ENCODE data around the gene ACKR3.

Gene ACKR3

DNA sequence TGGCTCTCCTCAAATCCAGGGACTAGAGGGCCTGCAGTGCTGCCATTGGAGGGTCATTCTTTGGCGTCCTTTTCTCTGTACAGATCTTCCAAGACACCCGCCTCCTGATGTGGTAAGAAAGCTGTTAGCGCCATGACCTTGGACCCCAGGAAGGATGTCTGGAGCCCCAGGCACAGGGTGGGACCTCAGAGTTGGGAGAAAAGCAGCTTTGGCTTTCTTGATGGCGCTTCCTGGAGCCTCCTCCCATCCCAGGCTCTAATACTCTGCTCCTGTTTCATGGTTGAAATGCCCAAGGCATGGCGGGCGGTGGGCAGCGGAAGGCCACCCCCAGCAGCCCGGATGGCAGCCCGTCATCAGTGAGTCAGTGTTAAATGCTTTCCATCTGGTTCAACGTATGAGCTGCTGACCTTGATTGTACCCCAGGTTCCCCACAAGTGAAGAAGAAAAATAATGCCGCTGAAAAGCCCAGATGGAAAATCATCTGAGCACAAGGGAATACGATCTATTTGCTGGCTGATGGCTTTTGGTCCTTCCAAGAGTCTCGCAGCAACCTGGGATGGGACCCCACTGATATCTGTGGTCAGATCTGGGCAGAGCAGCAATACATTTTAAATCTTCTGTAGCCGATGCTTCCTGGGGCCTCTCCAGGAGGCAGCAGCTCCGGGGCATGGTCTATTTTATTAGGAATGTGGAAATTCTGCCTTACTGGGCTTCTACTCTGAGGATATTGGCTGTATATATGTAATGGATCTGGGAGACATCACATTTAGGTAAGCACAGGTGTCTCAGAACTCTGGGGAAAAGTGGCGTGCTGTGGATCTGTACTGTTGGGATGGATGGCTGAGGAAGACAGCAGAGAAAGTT is 15.1 kb downstream of the ACKR3 start:
- DNase-seq (ENCODE audit: low read depth in 2 of 2), result no peak

DNA sequence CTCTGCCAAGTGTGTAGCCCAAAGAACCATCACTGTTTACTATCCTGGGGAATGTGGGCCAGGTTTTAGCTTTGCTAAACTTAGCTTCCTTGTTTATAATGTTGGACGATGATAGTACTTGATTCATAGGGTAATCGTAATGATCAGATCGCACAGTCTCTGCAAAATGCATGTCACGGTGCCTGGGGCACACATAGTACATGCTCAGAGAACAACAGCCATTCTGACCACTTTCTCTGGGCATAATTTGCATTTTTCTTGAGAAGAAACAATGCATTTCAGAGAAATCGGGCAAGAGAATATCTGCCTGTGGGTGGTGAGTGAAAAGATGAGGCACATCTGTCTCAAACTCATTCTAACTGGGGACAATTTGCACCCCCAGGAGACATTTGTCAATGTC is 16.3 kb downstream of the ACKR3 start:
- no peak for DNase-seq (ENCODE audit: low read depth in 2 of 2)

DNA sequence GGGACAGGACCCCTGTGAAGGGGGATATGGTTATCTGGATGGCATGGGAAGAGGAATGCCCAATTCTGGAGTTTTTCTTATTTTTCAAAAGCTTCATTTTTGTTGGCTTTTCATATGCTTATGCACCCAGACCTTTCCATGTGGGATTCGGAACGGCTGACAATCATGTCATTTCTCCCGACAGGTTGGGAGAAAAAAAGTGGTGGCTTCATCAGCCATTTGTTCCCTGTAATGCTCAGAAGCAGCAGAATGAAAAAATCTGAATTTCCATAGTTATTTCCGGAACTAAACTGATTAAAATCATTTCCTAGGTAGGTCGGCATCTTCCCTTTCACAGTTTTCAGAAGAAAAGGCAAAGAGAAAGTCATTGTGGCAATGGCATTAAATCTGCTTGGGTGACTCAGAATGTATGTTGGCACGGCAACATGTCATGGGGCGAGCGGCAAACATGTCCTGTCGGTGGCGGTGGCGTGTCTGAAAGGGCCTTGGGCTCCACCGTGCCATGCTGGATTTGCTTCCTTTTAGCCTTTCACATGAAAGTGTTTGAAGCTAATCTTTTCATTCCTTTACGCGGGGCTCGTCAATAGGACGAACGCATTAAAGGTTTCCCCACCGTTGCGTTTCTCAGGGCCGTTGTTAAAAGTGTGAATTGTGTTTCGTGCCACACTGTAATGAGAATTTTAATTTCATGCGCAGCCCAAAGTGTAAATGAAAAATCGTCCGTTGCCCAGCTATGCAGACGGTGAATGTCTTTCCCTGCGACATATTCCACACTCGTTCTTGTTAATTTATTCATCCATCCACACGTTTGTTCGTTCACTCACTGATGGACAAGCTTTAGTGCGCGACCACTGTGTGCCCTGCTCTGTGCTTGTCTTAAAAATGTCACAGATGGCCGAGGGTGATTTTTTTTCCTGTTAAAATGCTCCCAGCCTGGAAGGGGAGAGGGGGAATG is 18.5 kb downstream of the ACKR3 start:
- no peak for DNase-seq (ENCODE audit: low read depth in 2 of 2)

DNA sequence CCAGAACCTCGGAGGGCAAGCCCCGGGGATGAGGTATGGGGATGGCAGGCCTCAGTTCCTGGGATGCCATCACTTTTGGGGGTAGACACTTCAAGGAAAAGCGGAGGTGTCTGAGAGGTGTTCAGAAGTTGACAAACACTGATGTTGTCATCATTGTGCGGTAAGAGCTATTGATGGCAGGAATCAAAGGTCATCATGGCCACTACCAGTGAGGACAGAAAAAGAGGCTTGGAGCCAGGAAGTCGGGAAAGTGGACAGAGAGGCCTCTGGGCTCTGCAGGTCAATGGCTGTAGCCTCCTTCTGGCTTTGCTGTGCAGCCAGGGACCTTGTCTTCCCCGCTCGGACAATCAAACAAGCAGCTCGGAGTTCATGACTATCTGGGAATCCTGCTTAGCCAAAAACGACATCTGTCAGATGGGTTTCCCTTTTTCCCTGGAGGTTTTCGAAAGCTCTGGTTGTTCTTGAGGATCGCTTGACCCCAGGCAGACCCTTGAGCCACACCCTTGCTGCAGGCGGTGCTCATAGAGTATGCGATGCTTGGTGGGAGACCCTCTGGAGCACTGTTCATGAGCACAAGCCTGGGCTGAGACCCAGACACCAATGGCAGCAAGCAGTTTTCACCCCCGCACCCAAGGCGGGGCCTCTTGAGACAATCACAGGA is 19.4 kb downstream of the ACKR3 start:
- DNase-seq (ENCODE audit: low read depth in 2 of 2), result no peak

DNA sequence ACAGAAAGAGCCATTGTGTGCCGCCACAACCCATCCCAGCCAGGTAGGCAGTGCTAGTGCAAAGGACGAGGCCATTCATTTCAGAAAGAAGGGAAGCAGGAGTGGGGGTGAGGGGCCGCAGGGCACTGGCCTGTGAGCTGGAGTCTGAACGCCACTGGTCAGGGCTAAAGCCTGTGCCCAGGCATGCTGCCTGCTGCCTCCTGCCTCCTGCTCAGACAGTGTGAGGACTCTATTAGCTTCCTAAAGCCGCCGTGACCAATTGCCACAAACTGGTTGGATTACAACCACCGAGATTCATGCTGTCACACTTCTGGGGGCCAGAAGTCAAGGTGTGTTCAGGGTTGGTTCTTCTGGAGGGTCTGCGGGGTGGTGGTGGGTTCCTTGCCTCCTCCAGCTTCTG is 21.2 kb downstream of the ACKR3 start:
- no peak for DNase-seq (ENCODE audit: low read depth in 2 of 2)

DNA sequence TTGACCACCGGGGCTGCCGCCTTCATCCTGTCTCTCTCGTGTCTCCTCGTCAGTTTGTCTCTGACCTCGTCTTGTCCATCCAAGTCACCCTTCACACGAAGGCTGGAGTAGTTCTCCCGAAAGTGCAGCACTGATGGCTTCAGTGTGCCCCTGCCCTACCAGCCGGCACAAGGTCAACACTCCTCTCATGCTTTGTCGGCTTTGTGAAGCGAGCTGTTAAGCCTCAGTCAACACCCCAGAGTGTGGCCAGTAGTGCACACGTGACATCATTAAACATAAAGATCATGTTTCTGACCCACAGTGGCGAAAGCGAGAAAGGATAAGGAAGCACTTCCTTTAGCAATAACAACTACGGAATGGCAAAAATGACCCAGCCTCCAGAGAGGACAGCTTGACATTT is 23.2 kb downstream of the ACKR3 start:
- DNase-seq (ENCODE audit: low read depth in 2 of 2), result no peak

DNA sequence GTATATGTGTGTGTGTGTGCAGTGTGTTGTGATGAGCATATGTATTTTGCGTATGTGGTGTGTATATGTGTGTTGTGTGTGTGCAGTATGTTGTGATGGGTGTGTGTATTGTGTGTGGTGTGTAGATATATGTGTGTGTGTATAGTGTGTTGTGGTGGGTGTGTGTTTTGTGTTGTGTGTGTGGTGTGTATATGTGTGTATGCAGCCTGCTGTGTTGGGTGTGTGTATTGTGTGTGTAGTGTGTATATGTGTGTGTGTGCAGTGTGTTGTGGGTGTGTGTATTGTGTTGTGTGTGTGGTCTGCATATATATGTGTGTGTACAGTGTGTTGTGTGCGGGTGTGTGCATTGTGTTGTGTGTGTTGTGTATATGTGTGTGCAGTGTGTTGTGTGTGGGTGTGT is 23.9 kb downstream of the ACKR3 start:
- no peak for DNase-seq (ENCODE audit: low read depth in 2 of 2)

DNA sequence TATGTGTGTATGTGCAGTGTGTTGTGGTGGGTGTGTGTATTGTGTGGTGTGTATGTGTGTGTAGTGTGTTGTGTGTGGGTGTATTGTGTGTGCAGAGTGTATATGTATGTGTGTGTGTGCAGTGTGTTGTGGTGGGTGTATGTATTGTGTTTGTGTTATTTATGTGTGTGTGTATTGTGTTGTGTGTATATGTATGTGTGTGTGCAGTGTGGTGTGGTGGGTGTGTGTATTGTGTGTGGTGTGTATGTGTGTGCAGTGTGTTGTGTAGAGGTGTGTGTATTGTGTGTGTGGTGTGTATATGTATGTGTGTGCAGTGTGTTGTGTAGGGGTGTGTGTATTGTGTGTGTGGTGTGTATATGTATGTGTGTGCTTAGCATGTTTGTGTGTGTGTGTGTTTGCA is 24.3 kb downstream of the ACKR3 start:
- DNase-seq (ENCODE audit: low read depth in 2 of 2), result no peak

DNA sequence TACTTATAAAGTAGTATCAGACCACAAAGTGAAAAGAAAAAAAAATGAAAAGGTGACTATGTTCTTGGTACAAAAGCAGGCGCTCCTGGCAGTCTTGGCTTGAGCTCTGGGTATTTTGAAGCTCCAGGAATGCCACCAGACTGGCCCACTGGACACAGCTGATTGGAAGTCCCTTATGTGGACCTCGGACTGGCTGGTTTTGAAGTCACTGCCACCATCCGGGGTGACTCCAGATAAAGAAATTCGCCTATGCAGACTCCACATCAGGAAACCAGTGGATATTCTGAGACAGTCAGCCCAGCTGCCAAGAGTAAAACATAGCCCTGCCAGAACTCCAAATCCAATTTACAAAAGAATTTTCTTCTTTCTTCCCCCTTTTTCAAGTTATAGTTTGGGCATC is 28.0 kb downstream of the ACKR3 start:
- DNase-seq (ENCODE audit: low read depth in 2 of 2), result no peak

DNA sequence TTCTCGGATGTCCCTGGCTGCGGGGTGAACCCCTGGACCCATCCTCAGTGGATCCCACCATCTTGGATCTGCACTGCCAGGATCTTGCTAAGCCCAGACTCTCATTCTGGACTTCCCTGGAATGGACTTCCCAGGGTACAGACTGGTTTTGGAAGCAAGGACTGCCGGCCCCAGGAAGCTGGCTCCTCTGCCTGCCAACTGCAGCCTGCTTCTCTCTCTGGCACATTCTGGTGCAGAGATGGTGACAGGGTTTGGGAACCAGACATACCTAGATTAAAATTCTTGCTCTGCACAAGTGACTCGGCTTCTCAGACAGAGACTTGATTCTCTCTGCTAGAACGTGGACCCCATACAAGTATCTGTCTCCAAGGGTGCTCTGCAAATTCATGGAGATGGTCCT is 29.4 kb downstream of the ACKR3 start:
- DNase-seq (ENCODE audit: low read depth in 2 of 2), result no peak

DNA sequence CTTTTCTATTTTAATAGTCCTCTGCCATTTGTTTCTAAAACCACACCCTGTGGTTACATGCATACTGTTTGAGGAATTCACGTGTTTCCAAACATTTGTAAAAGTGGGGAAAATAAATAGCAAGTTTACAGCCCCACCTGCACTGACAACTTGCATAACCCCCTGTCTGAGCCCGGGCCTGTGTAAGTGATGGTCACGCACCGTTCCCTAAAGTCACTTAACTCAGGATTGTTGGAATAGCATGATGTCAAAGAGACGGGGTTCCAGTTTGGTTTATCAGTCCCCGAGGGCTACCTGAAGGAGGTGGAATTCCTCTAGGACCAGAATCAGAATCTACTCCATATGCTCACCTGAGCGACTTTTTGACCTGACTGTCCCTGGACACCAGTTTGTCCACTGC is 30.5 kb downstream of the ACKR3 start:
- no peak for DNase-seq (ENCODE audit: low read depth in 2 of 2)

DNA sequence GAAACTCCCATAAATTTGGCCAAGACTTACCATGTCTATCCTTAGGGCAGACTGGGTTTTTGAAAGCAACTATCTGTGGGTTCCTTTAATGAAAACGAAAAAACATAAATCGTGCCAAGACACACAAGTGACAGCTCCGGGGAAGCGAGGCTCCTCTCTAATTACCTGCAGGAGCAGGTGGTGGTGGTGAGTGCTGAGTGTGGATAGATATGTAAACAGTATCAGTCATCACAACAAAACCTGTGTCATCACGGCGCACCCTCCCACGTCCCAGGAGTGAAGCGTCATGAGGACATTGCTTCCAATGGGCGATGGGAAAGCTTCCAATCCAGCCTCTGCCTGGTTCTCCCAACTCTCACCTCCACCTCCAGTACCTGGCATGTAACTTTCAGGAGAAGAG is 31.3 kb downstream of the ACKR3 start:
- DNase-seq (ENCODE audit: low read depth in 2 of 2), result no peak

DNA sequence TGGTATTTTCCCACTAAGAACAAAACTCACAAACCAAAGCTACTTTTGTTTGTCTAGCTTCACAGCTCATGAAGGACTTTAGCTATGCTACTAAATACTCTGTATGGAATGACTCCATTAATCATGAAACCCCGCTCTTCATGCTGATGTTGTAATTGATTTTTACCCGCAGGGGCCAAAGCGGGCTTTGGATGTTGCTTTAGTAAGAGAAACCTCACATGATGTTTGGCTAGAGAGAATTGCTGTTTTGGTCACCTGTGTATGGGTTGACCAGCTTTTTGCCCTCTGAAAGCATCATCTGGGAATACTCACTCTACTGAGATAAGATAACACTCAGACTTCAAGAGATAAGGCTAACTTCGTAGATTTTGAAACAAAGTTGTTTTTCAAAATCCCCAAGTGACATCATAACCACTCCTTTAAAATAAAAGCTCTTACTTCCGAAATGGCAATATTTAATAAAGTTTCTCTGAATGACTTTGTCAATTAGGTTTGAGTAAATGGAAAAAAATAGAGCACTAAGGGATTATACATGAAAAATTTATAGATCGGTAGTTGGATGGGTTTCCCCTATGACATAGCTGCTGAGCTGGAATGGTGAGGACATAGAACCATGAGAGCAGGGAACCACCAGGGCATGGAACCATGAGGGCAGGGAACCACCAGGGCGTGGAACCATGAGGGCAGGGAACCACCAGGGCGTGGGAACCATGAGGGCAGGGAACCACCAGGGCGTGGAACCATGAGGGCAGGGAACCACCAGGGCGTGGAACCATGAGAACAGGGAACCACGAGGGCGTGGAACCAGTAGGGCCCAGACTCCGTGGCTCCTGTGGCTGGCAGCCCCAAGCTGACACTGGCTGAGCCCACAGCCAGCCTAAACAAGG is 31.9 kb downstream of the ACKR3 start:
- no peak for DNase-seq (ENCODE audit: low read depth in 2 of 2)

DNA sequence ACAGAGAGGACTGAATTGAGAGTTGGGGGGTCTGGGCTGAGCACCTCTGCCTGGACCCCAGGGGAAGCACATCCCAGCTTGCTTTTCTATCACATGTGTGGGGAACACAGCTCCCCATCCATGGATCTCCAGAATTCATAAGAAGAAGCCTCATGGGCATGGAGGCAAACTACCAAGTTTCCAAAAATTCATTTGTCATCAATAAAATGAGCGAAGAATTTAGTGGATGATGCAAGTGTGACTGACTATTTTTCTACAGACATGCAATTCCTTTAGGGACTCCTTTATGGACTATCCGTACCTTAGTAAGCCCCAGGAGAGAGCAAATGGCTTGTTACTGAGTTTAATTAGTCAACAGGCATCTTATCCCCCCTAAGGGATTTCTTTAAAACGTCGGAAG is 33.1 kb downstream of the ACKR3 start:
- DNase-seq (ENCODE audit: low read depth in 2 of 2), result no peak

DNA sequence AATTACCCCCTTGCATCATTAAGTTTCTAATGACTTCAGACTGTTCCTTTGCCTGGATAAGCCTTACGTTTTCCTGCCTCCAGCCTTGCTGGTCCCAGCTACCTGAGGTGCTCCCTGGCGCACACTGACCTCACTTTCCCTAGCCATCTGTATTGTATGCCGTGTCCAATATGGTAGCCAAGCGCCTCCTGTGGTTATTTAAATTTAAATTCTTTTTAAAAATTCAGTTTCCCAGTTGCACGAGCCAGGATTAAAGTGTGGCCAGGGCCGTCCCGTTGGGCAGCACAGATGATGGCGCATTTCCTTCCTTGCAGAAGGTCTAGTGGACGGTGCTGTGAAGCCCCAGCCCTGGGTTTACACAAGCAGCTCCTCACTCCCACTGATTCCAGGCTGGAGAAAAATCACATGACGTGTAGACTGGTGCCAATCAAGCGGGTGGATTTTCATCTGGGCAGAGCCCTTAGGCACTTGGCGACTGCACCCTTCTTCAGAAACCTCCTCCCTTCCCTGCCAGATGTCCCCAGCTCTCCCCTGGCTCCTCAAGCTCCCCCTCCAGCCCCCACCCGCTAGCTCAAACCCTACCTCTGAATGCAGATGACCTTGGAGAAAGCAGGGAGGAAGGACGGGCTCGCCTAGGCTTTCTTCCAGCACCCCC is 33.9 kb downstream of the ACKR3 start:
- DNase-seq (ENCODE audit: low read depth in 2 of 2), result no peak

DNA sequence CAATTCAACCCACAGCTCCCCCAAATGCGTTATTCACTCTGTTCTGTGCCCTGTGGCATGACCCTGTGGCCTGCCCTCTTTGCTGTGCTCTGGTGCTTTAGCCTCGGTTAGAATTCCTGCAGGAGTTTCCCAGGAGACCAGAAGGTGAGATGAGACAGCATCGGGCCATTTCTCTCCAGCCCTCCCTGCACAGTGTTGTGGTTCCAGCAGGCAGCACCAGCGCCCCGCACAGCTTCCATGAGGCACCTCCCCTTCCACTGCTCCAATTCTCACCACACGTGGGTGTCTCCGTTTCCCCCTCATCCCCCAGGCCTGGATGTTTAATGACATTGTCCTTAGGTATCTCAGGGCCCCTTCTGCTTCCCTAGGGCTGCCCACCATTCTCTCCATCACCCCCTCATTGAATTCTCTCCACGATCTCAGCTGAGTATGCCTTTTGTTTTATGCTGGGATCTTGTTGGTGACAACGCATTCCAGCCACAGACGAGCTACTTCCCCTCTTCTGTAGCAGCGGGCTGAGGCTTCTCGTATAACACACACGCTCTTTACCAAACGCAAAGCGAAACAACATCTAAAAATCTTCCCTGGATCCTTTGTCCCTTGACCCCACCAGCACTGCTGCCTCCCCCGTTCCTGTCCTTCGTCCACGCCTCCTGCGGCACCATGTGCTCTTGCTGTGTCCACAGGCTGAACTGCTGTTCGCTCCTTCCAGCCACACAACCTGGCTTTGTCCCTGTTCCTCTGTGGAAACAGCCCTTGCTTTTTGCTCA is 35.1 kb downstream of the ACKR3 start:
- DNase-seq (ENCODE audit: low read depth in 2 of 2), result no peak

DNA sequence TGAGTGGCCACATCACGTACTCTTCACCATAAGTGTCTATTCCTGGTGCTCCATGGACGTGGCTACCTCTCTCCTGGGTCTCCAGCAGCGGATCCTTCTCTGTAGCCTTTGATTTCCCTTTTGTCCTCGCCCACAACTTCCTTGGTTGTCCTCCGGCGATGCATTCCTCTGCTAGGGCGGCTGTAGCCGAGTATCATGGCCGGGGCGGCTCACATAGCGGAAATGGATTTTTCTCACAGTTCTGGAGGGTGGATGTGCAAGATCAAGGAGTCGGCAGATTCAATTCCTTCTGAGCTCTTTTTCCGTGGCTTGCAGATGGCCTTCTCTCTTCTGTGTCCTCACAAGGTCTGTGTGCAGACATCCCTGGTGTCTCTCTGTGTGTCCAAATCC is 35.7 kb downstream of the ACKR3 start:
- no peak for DNase-seq (ENCODE audit: low read depth in 2 of 2)

DNA sequence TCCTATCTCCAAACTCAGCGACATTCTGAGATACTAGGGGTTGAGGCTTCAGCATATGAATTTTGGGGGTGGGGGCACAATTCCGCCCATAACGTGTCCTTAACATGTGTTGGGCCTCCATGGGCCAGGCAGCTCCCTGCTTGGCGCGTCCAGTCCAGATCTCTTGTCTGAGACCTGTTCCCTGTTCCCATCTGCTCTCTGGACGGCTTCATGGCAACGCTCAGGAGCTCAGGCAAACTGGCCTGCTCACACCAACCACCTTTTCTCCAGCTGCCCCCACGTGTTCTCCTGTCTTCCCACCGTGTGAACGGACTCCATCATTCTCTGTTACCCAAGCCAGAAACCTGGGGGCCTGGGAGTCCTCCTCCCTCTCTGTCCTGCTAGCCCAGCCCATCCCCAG is 36.4 kb downstream of the ACKR3 start:
- no peak for DNase-seq (ENCODE audit: low read depth in 2 of 2)

DNA sequence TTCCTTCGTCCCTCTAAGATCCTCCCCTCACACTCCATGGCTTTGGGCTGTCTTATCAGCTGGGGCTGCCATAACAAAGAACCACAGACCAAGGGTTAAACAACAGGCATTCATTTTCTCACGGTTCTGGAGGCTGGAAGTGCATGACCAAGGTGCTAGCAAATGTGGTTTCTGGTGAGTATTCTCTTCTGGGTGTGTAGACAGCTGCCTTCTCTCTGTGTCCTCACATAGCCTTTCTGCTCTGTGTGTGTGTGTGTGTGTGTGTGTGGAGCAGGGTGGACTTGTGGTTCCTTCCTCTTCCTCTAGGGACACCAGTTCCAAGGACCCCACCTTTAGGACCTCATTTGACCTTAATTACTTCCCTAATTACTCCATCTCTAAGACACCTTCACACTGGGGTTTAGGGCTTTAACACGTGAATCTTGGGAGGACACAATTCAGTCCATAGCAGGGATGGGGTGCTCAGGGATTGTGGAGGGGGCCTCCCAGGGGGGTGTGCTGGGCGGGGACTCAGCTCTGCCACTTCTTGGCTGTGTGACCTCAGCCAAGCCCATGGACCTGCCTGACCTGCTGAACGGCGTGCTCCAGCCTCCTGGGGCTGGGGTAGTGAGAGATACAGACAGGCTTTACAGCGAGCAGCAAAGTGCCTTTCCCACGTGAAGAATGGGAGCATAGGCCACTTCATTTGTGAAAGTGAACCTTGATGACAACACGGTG is 38.0 kb downstream of the ACKR3 start:
- DNase-seq (ENCODE audit: low read depth in 2 of 2), result peak in 1 of 2 donors; percentile 1

DNA sequence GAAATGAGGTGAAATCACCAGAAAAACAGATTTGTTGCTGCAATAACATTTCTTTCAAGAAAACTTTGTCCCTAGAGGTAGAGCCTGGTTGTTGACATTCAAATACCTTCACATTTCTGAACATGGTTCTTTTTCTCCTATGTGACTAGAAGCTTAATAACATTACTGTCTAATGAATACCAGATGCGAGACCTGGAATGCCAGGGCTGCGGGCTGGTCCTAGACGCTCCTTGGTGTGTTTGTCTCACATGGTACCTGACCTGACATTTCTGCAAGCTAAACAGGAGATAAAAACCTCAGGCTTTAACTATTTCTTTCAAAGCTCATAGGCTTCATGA is 38.5 kb downstream of the ACKR3 start:
- no peak for DNase-seq (ENCODE audit: low read depth in 2 of 2)
